Suprapubic skin (tissue), 3 donors: ENCODE data around the gene GJC1.

ENCODE experiments used
- CTCF ChIP-seq, 2 donors: fragments of 200-600 bp in 1 of 2; fragments of 450-650 bp in 1 of 2; sonication (generic) in 1 of 2; IDR thresholded peaks; one replicate each; pipeline ENCODE4 v1.5.1; 2016 to 2019; ENCODE audit warnings: antibody characterized with exemption in 2 of 2, mild to moderate bottlenecking in 1 of 2, moderate library complexity in 1 of 2
- POLR2AphosphoS5 ChIP-seq, 3 donors: sonication (generic); formaldehyde crosslinking; IDR thresholded peaks; one replicate each; pipeline ENCODE4 v1.6.1; 2017; ENCODE audit warnings: antibody characterized with exemption in 3 of 3

GRCh38 chr17:44767493-44767892 is 62.6 kb downstream of the GJC1 start:
- no peak for TF ChIP-seq POLR2AphosphoS5 (IDR thresholded peaks at IDR 0.05)
- no peak for TF ChIP-seq CTCF (IDR thresholded peaks at IDR 0.05)
